PC-3 (cell line): Measurements from ENCODE around the gene MYH11. TPM values are rescaled to one million over a fixed set of nuclear protein-coding genes. Genes with fewer than 3 reads are reported as not detected.
"Not testable (repeated sequence)": the region's sequence is repeated elsewhere in the genome, so short reads cannot be mapped to it uniquely, and the experiment has no call there.

ENCODE experiments used
- ATAC-seq: fragments of 200-7000 bp; cut with Tn5 transposase; 2 replicates; pipeline ENCODE4 v1.9.1; 2020; ENCODE audit warnings: mild to moderate bottlenecking, moderate library complexity
- BruUV-seq: library from RNA; stranded (reverse); fragments of 400-500 nt; replicated peaks from 2 replicates; lab custom pipeline; 2021; lab: Mats Ljungman, UMichigan
- CTCF ChIA-PET: fragments of 300-600 bp; sonication (Branson Sonifier 250); formaldehyde crosslinking; loops from one replicate; lab custom pipeline; 2022; ENCODE audit warnings: antibody characterized with exemption; lab: Charles Lee
- POLR2A ChIA-PET: fragments of 300-600 bp; sonication (Branson Sonifier 250); formaldehyde crosslinking; loops from one replicate; lab custom pipeline; 2022; ENCODE audit warnings: antibody characterized with exemption; ENCODE audit not compliant: unreplicated experiment; lab: Charles Lee
- DNase-seq: peaks from one replicate; pipeline ENCODE4 v3.0.0-alpha.2; 2015
- H2AFZ ChIP-seq: fragments of 300-600 bp; sonication (generic); 2 replicates; pipeline ENCODE4 v1.6.0; 2016; ENCODE audit warnings: antibody characterized with exemption, low read length
- H3F3A ChIP-seq: fragments of 300-600 bp; sonication (generic); one replicate; pipeline ENCODE4 v1.6.0; 2017; ENCODE audit warnings: antibody characterized with exemption, low read length, control low read depth, mild to moderate bottlenecking; ENCODE audit not compliant: unreplicated experiment
- H3K27ac ChIP-seq: fragments of 300-600 bp; sonication (generic); 2 replicates; pipeline ENCODE4 v1.5.1; 2016; ENCODE audit warnings: mild to moderate bottlenecking, low read length
- H3K27me3 ChIP-seq: fragments of 300-600 bp; sonication (generic); 2 replicates; pipeline ENCODE4 v1.6.1; 2016; ENCODE audit warnings: low read length, mixed read lengths
- H3K36me3 ChIP-seq: fragments of 300-600 bp; sonication (generic); 2 replicates; pipeline ENCODE4 v1.6.1; 2016; ENCODE audit warnings: low read depth, mixed run types, low read length, mixed read lengths
- H3K4me1 ChIP-seq: fragments of 300-600 bp; sonication (generic); 2 replicates; pipeline ENCODE4 v1.5.1; 2016; ENCODE audit warnings: low read length; ENCODE audit not compliant: insufficient read depth
- H3K4me2 ChIP-seq: fragments of 300-600 bp; sonication (generic); 2 replicates; pipeline ENCODE4 v1.6.0; 2016; ENCODE audit warnings: low read length
- H3K4me3 ChIP-seq: fragments of 300-600 bp; sonication (generic); 2 replicates; pipeline ENCODE4 v1.5.1; 2016; ENCODE audit warnings: mild to moderate bottlenecking, low read length, mixed read lengths
- H3K79me2 ChIP-seq: fragments of 300-600 bp; sonication (generic); 2 replicates; pipeline ENCODE4 v1.6.1; 2017; ENCODE audit warnings: low read length, mixed read lengths
- H3K9ac ChIP-seq: fragments of 300-600 bp; sonication (generic); 2 replicates; pipeline ENCODE4 v1.6.0; 2016; ENCODE audit warnings: mild to moderate bottlenecking, low read length
- H3K9me2 ChIP-seq: fragments of 300-600 bp; sonication (generic); replicated peaks from 2 replicates; pipeline ENCODE4 v1.6.1; 2016; ENCODE audit warnings: mixed run types, low read length, mixed read lengths
- H3K9me3 ChIP-seq: fragments of 300-600 bp; sonication (generic); 2 replicates; pipeline ENCODE4 v1.6.1; 2016; ENCODE audit warnings: low read length, mixed read lengths
- H4K20me1 ChIP-seq: fragments of 300-600 bp; sonication (generic); 2 replicates; pipeline ENCODE4 v1.6.1; 2016; ENCODE audit warnings: low read length, mixed read lengths
- EZH2 ChIP-seq: fragments of 300-600 bp; sonication (generic); IDR thresholded peaks from one replicate; pipeline ENCODE4 v1.6.1; 2017; ENCODE audit warnings: antibody characterized with exemption, mild to moderate bottlenecking, low read length; ENCODE audit not compliant: unreplicated experiment
- EZH2phosphoT487 ChIP-seq: fragments of 300-600 bp; sonication (generic); IDR thresholded peaks from 2 replicates; pipeline ENCODE4 v1.6.1; 2018; ENCODE audit warnings: mild to moderate bottlenecking, antibody characterized with exemption, low read length, borderline replicate concordance
- intact Hi-C: fragments of 100-400 bp; cut with micrococcal nuclease; formaldehyde crosslinking; loops from 2 replicates; pipeline ENCODE4 v1.9.0; 2023
- total RNA-seq: library from RNA; depleted of rRNA; stranded (reverse); fragments of >200 nt; gene quantifications from 2 replicates; pipeline ENCODE4 v1.2.3, GENCODE V29; 2014
- TF ChIP-seq, protein P1 (sequence below): fragments of 300-600 bp; sonication (generic); conservative IDR thresholded peaks from 2 replicates; pipeline ENCODE4 v1.5.1; 2017; ENCODE audit warnings: antibody characterized with exemption, low read depth, mild to moderate bottlenecking, low read length

Gene MYH11
- total RNA-seq, 1 experiment from 2014 or later = not detected

DNA sequence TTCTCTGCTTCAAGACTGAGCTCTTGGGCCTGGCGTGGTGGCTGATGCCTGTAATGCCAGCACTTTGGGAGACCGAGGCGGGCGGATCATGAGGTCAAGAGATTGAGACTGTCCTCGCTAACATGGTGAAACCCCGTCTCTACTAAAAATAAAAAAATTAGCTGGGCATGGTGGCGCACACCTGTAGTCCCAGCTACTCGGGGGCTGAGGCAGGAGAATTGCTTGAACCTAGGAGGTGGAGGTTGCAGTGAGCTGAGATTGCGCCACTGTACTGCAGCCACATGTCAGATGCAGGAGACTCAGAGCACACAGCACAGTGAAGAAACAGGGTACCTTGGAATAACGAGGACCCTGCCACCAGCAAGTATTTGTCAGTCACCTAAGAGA is 184.7 kb downstream of the MYH11 start:
- CTCF ChIA-PET, POLR2A ChIA-PET, H3K9me3 ChIP-seq, BruUV-seq, H3F3A ChIP-seq, H4K20me1 ChIP-seq, H3K27me3 ChIP-seq, H3K36me3 ChIP-seq, DNase-seq, H3K9me2 ChIP-seq, ATAC-seq: not testable (repeated sequence)
- intact Hi-C loops = loop anchor here (2.0 kb wide), 2 partner anchors 27 to 33 kb away; no protein-coding TSS in a partner anchor
- peak overlapping the region; percentile 59 for H2AFZ ChIP-seq
- peaks cover 10% of the 10 kb centered on the region for H3K79me2 ChIP-seq
- peaks cover 23% of the 10 kb centered on the region for H3K4me1 ChIP-seq
- H3K9ac ChIP-seq = peak overlapping the region; percentile 24
- peak overlapping the region; percentile 37; the same call in 1 of the 2 replicates for H3K4me3 ChIP-seq
- H3K4me2 ChIP-seq = peak overlapping the region; percentile 73
- H3K27ac ChIP-seq = peak overlapping the region; percentile 86

DNA sequence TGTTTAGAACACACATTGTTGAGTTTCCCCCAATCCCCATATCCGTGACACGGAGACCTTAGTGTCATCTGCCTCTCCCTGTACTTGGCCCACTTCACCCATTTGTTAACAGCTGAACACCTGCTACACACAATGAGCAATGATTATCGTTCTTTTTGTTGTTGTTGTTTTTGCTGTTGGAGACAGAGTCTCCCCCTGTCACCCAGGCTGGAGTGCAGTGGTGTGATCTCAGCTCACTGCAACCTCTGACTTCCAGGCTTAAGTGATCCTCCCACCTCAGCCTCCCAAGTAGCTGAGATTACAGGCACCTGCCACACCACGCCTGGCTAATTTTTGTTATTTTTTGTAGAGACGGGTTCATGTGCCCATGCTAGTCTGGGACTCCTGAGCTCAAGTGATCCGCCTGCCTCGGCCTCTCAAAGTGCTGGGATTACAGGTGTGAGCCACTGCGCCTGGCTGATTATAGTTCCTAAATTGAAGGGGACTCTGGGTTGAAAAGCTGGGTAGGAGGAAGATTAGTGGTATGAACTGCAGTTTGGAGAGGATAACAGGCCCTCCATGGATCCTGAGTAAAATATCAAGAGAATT is 185.2 kb downstream of the MYH11 start:
- Histone ChIP-seq H3K27me3 (no peaks in the 10 kb centered on the region), H3K79me2 (peaks cover 10% of the 10 kb centered on the region), H3K9ac (no peak overlapping the region), H2AFZ (no peak overlapping the region), H3K4me1 (peaks cover 23% of the 10 kb centered on the region), H3K36me3 (peaks cover 6% of the 10 kb centered on the region; the same call in 1 of the 2 replicates), H3F3A (no peaks in the 10 kb centered on the region), H3K4me3 (no peak overlapping the region), H4K20me1 (no peaks in the 10 kb centered on the region), H3K9me2 (no peaks in the 10 kb centered on the region), H3K27ac (peak overlapping the region; percentile 86), H3K9me3 (no peaks in the 10 kb centered on the region), H3K4me2 (0 out of 2 replicates have a peak overlapping the region, but pooled peaks have one; percentile 73)
- intact Hi-C loops = loop anchor here (2.0 kb wide), 2 partner anchors 27 to 33 kb away; no protein-coding TSS in a partner anchor
- ChIA-PET POLR2A (no interaction called here), CTCF (no interaction called here)
- ATAC-seq (no peak), DNase-seq (no peak)
- TF ChIP-seq, protein P1, sequence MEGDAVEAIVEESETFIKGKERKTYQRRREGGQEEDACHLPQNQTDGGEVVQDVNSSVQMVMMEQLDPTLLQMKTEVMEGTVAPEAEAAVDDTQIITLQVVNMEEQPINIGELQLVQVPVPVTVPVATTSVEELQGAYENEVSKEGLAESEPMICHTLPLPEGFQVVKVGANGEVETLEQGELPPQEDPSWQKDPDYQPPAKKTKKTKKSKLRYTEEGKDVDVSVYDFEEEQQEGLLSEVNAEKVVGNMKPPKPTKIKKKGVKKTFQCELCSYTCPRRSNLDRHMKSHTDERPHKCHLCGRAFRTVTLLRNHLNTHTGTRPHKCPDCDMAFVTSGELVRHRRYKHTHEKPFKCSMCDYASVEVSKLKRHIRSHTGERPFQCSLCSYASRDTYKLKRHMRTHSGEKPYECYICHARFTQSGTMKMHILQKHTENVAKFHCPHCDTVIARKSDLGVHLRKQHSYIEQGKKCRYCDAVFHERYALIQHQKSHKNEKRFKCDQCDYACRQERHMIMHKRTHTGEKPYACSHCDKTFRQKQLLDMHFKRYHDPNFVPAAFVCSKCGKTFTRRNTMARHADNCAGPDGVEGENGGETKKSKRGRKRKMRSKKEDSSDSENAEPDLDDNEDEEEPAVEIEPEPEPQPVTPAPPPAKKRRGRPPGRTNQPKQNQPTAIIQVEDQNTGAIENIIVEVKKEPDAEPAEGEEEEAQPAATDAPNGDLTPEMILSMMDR = no peak
- TF ChIP-seq EZH2 (no peak), EZH2phosphoT487 (no peak)
- no TSS peak for BruUV-seq

DNA sequence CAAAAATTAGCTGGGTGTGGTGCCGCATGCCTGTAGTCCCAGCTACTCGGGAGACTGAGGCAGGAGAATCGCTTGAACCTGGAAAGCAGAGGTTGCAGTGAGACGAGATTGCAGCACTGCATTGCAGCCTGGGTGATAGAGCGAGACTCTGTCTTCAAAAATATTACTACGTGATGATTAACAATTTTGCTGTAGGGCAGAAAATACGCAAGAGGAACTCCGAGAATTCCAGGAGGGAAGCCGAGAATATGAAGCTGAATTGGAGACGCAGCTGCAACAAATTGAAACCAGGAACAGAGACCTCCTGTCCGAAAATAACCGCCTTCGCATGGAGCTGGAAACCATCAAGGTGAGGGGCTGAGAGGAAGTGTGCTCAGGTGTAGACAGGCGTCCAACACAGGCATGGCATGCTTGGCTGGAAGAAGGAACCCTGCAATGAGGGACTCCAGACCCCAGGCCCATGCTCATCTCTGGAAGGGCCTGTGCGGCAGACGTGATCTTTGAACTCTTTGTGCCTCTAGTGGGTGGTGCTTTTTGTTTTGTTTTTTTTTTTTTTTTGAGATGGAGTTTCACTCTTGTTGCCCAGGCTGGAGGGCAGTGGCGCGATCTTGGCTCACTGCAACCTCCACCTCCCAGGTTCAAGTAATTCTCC is 189.6 kb downstream of the MYH11 start:
- peaks cover 10% of the 10 kb centered on the region; the same call in 1 of the 2 replicates for H3K36me3 ChIP-seq
- no peak for ATAC-seq
- CTCF ChIA-PET = no interaction called here

More for the DNA sequence above, 189.6 kb downstream of the MYH11 start:
- Histone ChIP-seq H3K4me1 (peaks cover 9% of the 10 kb centered on the region), H3K4me3 (no peak overlapping the region), H3K9me3 (no peaks in the 10 kb centered on the region), H3K9me2 (no peaks in the 10 kb centered on the region), H4K20me1 (no peaks in the 10 kb centered on the region), H3K27ac (no peak overlapping the region), H3F3A (no peaks in the 10 kb centered on the region), H3K4me2 (no peak overlapping the region), H3K79me2 (no peaks in the 10 kb centered on the region), H2AFZ (no peak overlapping the region), H3K27me3 (no peaks in the 10 kb centered on the region), H3K9ac (no peak overlapping the region)
- TF ChIP-seq EZH2phosphoT487 = no peak
- no peak for TF ChIP-seq EZH2
- TF ChIP-seq, protein P1 = no peak
- POLR2A ChIA-PET = no interaction called here
- intact Hi-C loops = no loop called here
- no TSS peak for BruUV-seq
- DNase-seq = no peak
